ENCODE data around the gene SMIM44. TPM values are rescaled to one million over a fixed set of nuclear protein-coding genes. Genes with fewer than 3 reads are reported as not detected.

Gene SMIM44
- total and polyA plus RNA-seq, 2 donors from 2014 or later, result not detected

- Histone ChIP-seq H3K4me3 (ENCODE audit: low read length in 3 of 3) (no peak overlapping the region), H3K36me3 (ENCODE audit: control insufficient read depth in 2 of 3, insufficient read depth in 3 of 3, low read length in 3 of 3) (peaks cover 2 to 14% (median 7%) of the 10 kb centered on the region in 3 donors), H3K9me3 (ENCODE audit: control insufficient read depth in 2 of 3, insufficient read depth in 1 of 3, low read length in 3 of 3) (no peaks in the 10 kb centered on the region), H3K9ac (ENCODE audit: low read length in 3 of 3) (no peak overlapping the region), H3K27ac (ENCODE audit: low read depth in 2 of 2, low read length in 2 of 2) (no peak overlapping the region), H3K27me3 (ENCODE audit: control insufficient read depth, insufficient read depth, low read length) (no peaks in the 10 kb centered on the region), H3K4me1 (ENCODE audit: control insufficient read depth in 2 of 3, insufficient read depth in 2 of 3, low read depth in 1 of 3, low read length in 3 of 3) (no peaks in the 10 kb centered on the region)
- FAIRE-seq (no peak), DNase-seq (no peak)
- intact Hi-C loops (cut with DNase I), result no loop called here
- TF ChIP-seq CTCF (IDR thresholded peaks at IDR 0.05; ENCODE audit: borderline replicate concordance, extremely low read depth, insufficient read depth), result no peak
These were observed 8.3 kb upstream of the SMIM44 start for GRCh38 chr19:3491396-3492119.

GRCh38 chr19:3482507-3483225 lies 575 bp downstream of the SMIM44 start:
- H3K4me1 ChIP-seq (ENCODE audit: control insufficient read depth in 2 of 3, insufficient read depth in 2 of 3, low read depth in 1 of 3, low read length in 3 of 3), result peaks cover 0 to 10% (median 0%) of the 10 kb centered on the region in 3 donors
- H3K27me3 ChIP-seq (ENCODE audit: control insufficient read depth, insufficient read depth, low read length), result no peaks in the 10 kb centered on the region
- DNase-seq, result no peak
- peak overlapping the region in 1 of 3 donors; percentile 51 for H3K9ac ChIP-seq (ENCODE audit: low read length in 3 of 3)
- no peak overlapping the region for H3K27ac ChIP-seq (ENCODE audit: low read depth in 2 of 2, low read length in 2 of 2)
- no peak overlapping the region for H3K4me3 ChIP-seq (ENCODE audit: low read length in 3 of 3)
- intact Hi-C loops (cut with DNase I), result no loop called here
- H3K9me3 ChIP-seq (ENCODE audit: control insufficient read depth in 2 of 3, insufficient read depth in 1 of 3, low read length in 3 of 3), result no peaks in the 10 kb centered on the region
- peaks cover 0 to 3% (median 0%) of the 10 kb centered on the region in 3 donors for H3K36me3 ChIP-seq (ENCODE audit: control insufficient read depth in 2 of 3, insufficient read depth in 3 of 3, low read length in 3 of 3)
- FAIRE-seq, result no peak
- TF ChIP-seq CTCF (IDR thresholded peaks at IDR 0.05; ENCODE audit: borderline replicate concordance, extremely low read depth, insufficient read depth), result no peak

GRCh38 chr19:3481241-3482090 lies 1.8 kb downstream of the SMIM44 start:
- H3K27me3 ChIP-seq (ENCODE audit: control insufficient read depth, insufficient read depth, low read length), result no peaks in the 10 kb centered on the region
- H3K9me3 ChIP-seq (ENCODE audit: control insufficient read depth in 2 of 3, insufficient read depth in 1 of 3, low read length in 3 of 3), result no peaks in the 10 kb centered on the region
- no peak for FAIRE-seq
- peak overlapping the region; percentile 48 to 76 for H3K27ac ChIP-seq (ENCODE audit: low read depth in 2 of 2, low read length in 2 of 2)
- intact Hi-C loops (cut with DNase I), result no loop called here
- H3K36me3 ChIP-seq (ENCODE audit: control insufficient read depth in 2 of 3, insufficient read depth in 3 of 3, low read length in 3 of 3), result peaks cover 0 to 3% (median 2%) of the 10 kb centered on the region in 3 donors
- no peak for TF ChIP-seq CTCF (IDR thresholded peaks at IDR 0.05; ENCODE audit: borderline replicate concordance, extremely low read depth, insufficient read depth)
- H3K9ac ChIP-seq (ENCODE audit: low read length in 3 of 3), result no peak overlapping the region
- no peak overlapping the region for H3K4me3 ChIP-seq (ENCODE audit: low read length in 3 of 3)
- DNase-seq, result no peak
- peaks cover 0 to 10% (median 0%) of the 10 kb centered on the region in 3 donors for H3K4me1 ChIP-seq (ENCODE audit: control insufficient read depth in 2 of 3, insufficient read depth in 2 of 3, low read depth in 1 of 3, low read length in 3 of 3)

Measured in kidney (tissue), 14 donors.